ENCODE data around the gene FUT7.
A peak's percentile ranks its signal among the peaks of the same experiment; 100 is the strongest.
"Not testable (repeated sequence)": the region's sequence is repeated elsewhere in the genome, so short reads cannot be mapped to it uniquely, and the experiment has no call there.

The FUT7 gene

DNA sequence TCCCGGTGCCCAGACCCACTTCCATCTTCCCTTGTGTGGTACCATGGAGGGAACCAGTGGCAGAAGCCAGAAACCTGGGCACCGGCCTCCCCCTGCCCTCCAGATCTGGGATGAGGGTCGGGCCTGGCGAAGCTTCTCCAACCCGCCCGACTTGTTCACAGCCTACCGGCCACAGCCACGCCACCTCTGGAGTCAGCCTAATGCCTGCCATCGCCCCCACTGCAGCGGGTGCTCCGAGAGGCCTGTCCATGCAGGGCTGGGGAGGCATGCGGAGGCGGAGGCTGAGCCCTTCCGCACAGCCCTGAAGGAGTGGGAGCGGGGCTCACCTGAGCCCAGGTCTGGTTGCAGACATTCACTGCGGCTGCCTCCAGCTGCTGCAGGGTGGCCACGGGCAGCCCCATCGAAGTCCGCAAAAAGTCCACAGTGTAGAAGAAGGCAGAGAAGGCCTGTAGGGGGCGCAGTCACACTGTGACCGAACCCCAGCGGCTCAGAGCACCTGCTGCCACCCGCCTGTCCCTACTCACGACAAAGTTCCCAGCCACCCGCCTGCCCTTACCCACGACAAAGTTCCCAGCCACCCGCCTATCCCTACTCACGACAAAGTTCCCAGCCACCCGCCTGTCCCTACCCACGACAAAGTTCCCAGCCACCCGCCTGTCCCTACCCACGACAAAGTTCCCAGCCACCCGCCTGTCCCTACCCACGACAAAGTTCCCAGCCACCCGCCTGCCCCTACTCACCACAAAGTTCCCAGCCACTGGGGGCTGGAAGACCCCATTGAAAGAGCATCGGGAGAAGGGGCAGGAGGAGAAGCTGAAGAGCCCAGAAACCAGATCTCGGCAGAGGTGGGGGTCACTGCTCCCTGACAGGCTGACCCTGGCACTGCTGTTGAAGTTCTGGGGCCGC lies 17.9 kb upstream of the FUT7 start:
- DNase-seq (ENCODE audit: low spot score): no peak

DNA sequence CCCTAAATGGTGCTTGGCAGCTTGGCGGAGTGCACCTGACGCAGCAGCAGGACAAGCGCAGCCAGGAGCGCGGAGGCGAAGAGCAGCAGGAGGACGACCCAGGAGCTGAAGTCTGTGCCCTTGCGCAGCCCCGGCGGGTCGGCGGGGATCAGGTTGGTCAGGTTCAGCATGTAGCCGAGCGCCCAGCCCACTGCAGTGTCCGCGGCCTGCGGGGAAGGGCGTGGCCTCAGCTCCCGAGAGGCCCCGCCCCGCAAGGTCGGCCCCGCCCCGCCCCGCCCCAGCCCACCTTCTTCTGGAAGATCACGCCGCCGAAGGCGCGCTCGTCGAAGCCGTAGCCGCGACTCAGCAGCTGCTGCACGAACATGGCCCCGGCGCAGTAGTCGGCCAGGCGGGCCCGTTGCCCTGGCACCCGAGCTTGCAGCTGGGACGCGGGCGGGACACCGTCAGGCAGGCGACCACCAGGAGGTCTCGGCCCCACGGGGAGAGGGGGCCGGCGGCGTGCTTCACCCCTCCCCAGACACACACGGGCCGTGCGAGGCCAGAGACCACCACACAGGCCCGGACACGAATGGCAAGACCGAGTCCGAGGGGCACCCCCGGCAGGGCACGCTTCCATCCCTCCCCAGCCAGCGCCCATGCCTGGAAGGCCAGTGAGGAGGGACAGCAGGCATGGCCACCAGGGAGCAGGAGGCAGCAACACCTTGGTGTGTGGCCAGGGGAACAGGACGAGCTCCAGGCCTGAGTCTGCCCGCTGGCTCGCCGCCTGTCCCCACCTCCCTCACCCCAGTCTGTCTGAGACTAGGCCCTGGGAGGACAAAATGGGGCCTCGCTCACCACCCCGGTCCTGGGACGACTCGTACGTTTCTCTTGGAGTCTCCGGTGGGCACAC lies 17.0 kb upstream of the FUT7 start:
- no peak for DNase-seq (ENCODE audit: low spot score)

DNA sequence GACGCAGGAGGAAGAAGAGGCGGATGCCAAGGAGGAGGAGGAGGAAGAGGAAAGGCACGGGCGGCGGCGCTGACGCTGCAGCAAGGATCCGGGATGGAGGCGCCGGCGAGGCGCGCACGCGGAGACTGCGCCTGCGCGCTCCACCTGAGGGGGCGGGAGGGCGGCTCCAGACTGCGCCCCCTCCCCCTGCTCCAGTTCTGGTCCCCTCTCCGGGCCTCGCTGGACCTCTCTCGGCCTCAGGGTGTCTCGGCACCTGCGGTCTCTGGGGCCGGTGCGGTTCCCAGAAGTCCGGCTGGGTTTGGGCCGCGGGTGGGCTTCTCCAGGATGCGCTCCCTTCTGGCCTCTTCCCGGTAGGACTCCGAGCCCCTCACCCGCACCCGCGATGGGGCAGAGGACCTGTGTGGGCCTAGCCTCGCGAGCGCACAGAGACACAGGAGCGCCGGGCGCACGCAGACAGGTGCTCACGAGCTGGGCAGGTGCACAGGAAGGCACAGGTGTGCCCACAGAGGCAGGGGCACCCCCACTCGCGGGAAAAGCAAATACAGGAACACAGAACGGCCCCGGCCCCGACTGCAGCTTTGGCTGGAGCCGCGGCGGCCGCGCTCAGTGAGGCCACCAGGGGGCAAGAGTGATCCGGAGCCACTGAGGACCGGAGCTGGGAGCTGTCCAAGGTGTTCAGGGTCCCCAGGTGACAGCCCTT lies 14.3 kb upstream of the FUT7 start, which contains the start of gene NPDC1:
TSS of gene NPDC1 (minus strand) at position 90 of the 700 bp plus-strand sequence. CDS start 188 bp downstream, outside the sequence.
- DNase-seq (ENCODE audit: low spot score): peak; percentile 59

GRCh38 chr9:137045294-137046087 lies 13.6 kb upstream of the FUT7 start:
- DNase-seq (ENCODE audit: low spot score): no peak

DNA sequence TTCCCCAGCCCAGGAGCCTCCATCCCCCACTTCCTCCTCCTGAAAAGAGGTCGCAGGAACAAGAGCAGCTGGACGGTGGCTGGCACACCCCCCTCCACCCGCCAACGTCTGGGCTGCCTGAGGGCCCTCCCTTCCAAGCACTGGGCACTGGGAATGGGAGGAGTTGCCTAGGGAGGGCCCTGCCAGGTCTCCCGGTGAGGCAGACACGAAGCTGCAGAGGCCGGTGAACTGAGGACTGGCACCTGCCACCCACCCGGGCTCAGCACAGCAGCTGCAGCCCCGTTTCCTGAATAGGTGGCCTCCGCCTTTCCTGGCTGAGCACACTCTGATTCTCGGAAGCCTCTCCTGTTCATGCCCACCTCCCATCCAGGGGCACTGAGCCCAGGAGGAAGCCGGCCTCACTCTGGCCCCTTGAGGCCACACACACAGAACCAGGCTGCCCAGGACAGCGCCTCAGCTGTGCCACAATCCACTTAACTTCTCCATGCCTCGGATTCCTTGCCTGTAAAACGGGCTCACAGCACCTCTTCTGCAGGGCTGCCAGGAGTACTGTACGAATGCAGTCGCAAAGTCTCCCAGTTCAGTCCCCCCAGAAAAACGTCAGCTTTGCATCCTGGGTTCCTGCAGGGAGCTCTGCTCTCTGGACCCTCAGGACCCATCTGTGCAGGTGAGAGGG lies 12.8 kb upstream of the FUT7 start:
- no peak for DNase-seq (ENCODE audit: low spot score)

DNA sequence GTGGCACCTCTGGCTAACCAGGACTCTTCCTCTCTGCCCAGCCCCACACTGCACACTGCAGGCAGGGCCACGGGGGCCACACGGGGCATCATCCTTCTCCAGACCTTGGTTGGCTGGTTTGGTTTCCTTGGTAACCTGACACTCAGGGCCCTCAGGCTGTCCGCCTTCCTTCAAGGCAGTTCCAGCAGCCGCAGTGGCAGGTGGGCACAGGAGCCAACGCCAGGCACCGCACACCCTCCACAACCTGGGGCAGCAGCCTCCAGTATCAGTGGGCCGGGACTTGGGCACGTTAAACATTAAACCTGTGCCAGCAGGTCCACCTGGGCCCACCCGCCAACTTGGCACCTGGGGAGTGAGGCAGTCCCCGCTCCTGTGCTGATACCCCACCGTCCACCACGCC lies 12.1 kb upstream of the FUT7 start:
- DNase-seq (ENCODE audit: low spot score): no peak

- DNase-seq (ENCODE audit: low spot score): no peak
Observed at GRCh38 chr9:137042751-137043727, 11.2 kb upstream of the FUT7 start.

- DNase-seq (ENCODE audit: low spot score): no peak
Observed at GRCh38 chr9:137041124-137041523, 9.2 kb upstream of the FUT7 start.

GRCh38 chr9:137040568-137040967 lies 8.7 kb upstream of the FUT7 start:
- DNase-seq (ENCODE audit: low spot score): no peak

- DNase-seq (ENCODE audit: low spot score): no peak
Observed at GRCh38 chr9:137039611-137040366, 7.9 kb upstream of the FUT7 start.

GRCh38 chr9:137038916-137039315 lies 7.0 kb upstream of the FUT7 start:
- no peak for DNase-seq (ENCODE audit: low spot score)

- no peak for DNase-seq (ENCODE audit: low spot score)
Observed at GRCh38 chr9:137037483-137037882, 5.6 kb upstream of the FUT7 start.

- no peak for DNase-seq (ENCODE audit: low spot score)
Observed at GRCh38 chr9:137037035-137037434, 5.1 kb upstream of the FUT7 start.

DNA sequence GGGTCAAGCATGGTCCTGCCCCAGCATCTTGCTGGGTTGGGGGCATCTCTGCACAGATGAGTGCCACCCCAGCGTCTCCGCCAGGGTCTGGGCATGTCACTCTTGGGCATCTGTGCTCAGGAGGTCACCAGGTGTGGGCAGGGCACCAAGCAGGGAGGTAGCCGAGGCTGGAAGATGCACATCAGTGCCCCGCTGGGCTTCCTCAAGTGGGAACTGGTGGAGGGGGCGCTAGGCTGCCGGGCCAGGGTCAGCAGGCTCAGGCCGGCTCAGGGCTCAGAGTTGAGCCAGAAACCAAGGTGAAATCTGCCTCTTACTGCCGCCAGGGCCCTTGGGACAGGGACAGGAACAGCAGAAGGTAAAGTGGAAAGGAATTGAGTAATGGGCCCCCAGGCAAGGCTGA lies 4.0 kb upstream of the FUT7 start:
- DNase-seq (ENCODE audit: low spot score): no peak

DNA sequence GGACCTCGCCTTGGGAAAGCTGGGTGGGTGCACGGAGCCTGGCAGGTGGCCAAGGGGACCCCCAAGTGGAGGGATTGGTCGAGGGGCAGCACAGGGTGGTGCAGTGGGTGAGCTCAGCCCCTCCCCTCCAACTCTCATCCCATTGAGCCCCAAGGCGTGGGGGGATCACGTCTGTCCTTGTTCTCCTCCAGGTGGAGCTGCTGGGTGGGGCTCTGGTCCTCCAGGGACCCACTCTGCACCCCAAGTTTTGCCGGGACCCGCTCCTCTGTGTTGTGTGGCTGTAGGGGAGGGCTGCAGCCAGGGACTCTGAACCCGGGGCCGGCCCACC lies 3.6 kb upstream of the FUT7 start:
- DNase-seq (ENCODE audit: low spot score): no peak

DNA sequence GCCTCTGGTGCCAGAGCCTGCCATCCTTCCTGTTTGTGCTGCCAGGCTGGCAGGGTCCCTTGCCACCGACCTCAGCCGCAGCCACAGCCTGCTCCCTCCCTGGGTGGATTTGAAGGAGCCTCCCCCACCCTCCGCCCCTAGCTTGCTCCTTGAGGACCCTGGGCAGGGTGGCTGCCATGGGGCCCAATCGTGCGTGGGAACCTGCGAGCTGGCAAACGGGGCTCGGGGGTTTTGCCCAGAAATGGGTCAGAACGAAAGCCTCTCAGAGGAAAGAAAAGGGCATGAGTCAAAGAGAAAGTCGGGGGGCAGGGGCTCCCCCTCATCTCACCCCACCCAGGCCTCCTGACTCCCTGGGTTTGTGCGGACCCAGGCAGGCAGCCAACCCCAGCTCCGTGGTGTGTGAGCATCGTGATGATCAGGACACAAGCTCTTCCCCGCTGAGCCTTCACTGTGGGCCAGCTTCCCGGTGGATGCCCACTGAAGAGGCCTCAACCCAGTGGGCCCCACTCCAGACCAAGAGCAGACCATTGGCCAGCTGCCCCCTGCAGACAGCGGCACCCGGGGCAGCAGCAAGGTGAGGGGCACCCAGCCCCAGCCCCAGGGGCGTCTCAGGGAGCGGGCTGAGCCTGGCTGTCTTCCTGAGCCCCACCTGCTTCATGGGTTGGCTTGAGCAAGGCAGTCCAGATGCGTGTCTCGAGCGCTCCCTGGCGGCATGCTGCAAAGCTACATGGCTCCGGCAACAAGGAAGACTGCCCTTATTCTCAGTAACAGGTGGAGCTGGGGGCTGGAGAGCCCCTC lies 3.0 kb upstream of the FUT7 start:
- DNase-seq (ENCODE audit: low spot score): peak; percentile 87

GRCh38 chr9:137034039-137034708 lies 2.3 kb upstream of the FUT7 start:
- no peak for DNase-seq (ENCODE audit: low spot score)

DNA sequence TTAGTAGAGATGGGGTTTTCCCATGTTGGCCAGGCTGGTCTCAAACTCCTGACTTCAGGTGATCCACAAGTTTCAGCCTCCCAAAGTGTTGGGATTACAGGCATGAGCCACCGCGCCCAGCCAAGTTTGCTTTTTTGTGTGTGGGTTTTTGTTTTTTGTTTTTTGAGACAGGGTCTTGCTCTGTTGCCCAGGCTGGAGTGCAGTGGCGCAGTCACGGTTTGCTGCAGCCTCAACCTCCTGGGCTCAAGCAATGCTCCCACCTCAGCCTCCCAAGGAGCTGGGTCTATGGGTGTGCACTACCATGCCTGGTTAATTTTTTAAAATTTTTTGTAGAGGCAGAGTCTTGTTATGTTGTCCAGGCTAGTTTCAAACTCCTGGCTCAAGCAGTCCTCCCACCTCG lies 1.6 kb upstream of the FUT7 start:
- DNase-seq (ENCODE audit: low spot score): not testable (repeated sequence)
